GM18909 (cell line): ENCODE results near the gene DMRTB1.

ENCODE experiments used
- ATAC-seq: cut with Tn5 transposase; IDR thresholded peaks from one replicate; pipeline ENCODE4 v1.9.1; 2021; ENCODE audit warnings: mild to moderate bottlenecking; ENCODE audit not compliant: unreplicated experiment, poor library complexity

DMRTB1 gene

DNA sequence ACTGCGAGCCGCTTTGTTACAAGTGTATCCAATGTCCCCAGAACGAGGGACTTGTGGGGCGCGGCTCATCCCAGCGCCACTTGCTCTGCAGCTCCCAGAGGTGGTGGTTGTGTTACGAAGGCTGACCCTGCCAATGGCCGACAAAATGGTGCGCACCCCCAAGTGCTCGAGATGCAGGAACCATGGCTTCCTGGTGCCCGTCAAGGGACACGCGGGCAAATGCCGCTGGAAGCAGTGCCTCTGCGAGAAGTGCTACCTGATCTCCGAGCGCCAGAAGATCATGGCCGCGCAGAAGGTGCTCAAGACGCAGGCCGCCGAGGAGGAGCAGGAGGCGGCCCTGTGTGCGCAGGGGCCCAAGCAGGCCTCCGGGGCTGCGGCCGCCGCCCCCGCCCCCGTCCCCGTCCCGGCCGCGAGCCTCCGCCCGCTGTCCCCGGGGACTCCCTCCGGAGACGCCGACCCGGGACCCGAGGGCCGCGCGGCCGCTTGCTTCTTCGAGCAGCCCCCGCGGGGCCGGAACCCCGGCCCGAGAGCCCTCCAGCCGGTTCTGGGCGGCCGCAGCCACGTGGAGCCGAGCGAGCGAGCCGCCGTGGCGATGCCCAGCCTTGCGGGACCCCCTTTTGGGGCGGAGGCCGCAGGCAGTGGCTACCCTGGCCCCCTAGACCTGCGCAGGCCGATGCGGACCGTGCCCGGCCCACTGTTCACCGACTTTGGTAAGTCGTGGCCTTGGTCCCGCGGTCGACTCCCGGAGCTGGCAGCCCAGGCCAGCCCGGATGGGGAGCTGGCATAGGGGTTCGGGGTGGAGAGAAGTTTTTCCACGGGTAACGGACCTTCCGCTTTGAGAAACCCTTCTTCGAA lies at the start of gene DMRTB1:
Gene DMRTB1, plus strand, starts transcription at position 79 of the 855 bp plus-strand sequence. Its CDS starts 55 bp downstream, at position 134.
- ATAC-seq, result no peak

DNA sequence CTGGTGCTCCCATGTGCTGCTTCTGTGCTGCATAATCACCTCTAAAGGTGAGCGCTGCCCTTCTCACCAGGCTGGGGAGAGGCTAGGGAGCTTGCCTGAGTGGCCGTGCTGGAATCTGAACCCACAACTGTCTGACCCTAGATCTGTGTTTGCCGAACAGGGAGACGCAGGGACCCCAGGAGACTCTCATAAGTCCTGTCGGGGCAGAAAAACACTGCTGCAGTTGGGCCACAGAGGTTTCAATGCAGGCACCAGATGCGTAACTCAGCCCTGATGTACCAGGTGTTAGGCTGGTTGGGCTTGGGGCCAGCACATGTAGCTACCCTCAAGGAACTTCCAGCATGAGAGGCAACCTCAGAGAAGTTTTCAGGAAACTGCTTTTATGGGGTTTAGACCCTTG lies 49.5 kb upstream of the DMRTB1 start:
- ATAC-seq, result no peak

DNA sequence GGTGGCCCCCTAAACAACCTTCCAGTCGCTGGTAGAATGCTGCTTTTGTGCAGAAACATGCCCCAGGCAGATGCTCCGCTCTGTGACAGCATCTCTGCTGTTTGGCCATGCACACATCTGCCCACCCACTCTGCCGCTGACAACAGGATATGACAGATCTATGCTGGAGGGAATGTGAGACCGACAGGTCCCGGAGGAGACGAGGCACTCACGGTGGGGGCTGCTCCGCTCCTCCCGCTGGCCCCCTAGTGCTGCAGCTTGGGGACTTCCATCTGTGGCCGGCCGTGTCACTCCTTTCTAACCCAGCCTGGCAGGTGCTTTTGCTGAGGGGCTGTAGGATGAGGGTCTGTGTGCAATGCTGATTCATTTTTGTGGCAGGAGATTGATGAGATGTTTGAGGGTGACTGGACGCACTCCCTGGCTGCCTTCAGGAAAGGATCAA lies 49.1 kb upstream of the DMRTB1 start:
- ATAC-seq, result no peak

DNA sequence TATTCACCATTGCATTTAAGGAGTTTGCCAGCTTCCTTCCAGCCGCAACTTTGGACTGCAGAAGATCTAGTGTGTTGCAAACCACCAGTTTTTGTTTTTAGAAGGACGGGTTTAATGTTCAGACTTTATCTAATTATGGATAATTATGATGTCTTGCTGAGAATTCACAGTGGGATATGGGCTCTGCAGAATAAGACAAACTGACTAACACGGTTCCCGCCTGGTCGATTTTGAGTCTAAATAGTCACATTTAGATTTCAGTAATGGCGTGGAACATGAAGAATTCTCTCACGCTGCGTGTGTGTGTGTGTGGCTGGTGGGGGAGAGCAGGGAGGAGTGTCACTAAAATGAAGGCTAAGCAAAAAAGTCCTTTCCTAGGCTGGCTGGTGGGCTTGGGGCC lies 48.5 kb upstream of the DMRTB1 start:
- ATAC-seq, result no peak

DNA sequence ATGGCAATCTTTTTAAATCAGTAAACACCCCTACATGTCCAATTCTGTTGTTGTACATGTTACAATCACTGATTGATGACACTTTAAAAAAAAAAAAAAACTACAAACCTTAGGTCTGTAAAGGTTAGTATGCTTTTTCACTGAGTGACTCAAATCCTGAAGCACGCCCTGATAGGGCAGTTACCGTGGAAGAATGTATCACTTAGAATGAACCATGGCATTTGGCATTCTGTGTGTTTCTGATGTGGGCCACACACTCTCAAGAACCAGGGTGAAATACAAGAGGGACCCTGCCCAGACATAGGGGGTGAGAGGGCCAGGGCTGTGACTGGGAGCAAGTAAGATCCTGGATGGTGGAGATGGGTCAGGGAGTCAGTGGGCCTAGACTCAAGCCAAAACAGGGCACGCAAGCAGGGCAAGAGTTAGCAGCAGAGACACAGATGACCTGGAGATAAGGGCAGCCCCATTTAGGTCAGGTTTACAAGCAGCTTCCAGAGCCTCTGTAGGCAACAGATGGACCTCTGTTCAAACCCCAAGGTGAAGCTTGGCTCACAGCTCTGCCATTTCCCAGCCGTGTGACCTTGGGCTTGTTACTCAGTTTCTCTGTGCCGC lies 47.6 kb upstream of the DMRTB1 start:
- no peak for ATAC-seq

DNA sequence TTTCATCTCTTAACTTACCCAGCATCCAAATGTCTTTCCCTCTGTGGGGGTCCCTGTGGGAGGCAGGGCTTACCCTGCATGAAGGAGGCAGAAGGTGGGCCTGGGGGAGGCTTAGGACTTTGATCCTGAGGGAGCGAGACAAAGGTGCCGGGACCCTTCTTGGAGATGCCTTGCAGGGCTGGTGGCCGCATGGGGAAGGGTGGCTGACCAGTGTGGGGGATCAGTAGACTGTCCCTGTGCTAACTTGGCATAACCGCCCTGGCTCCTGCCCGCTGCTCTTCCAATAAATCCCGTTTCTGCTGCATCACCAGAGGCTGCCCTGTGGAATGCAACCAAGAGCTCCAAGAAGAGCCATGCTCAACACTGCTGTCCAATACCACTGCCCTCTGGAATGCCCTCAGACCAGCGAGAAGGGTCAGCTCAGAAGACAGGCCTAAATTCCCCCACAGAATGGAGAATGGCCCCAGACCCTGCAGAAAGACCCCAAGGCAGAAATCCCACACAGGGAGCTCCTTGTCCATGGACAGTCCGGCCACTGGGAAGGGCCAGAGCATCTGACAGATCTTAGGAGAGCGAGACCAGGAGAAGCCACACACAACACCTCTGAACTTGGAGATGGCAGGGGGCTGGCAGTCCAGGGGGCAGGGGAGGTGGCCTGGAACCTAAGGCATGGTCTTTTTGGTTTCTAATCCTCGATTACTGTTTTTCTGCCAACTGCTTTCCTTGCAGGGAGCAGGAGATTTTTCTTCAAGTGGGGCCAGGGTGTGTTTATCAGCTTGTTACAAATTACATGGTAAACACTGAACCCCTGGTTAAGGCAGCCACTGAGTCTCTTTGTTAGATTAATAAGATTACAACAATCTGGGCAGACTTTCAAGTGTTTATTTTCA lies 46.7 kb upstream of the DMRTB1 start:
- no peak for ATAC-seq

DNA sequence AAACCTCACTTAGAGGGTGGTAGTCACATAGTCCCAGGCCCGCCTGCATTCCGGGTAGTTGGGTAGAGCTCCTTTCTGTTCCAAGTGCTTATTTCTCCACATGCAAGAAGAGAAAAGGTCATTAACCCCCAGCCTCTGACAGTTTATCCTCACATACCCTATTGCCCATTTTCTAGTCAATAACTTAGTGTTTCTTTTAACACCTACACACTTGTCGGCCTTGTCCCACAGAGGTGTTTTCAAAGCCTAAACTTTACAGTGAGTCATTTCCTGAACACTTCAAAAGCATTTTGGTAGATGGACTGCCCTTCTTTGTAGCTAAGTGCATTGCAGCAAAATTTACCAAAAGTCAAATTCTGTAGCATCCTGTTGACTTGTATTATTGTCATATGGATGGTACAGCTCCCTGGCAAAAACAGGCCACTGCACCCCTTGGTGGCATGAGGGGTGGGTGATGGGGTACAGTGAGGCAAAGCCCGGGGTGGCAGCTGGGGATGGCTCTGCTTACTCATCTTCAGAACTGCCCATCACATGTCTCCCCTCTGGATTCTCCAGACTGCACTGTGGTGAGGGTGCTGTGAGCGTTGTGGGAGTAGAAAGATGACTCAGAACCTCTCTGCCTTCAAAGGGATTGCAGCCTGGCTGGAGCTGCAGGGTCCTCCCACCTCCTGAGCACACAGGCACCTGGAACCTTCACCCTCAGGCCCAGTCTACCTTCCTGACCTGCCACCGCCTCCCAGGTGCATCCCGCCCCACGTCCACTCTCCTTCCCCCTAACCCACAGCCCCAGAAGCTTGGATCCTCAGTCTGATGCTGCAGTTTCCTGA lies 45.8 kb upstream of the DMRTB1 start:
- no peak for ATAC-seq

DNA sequence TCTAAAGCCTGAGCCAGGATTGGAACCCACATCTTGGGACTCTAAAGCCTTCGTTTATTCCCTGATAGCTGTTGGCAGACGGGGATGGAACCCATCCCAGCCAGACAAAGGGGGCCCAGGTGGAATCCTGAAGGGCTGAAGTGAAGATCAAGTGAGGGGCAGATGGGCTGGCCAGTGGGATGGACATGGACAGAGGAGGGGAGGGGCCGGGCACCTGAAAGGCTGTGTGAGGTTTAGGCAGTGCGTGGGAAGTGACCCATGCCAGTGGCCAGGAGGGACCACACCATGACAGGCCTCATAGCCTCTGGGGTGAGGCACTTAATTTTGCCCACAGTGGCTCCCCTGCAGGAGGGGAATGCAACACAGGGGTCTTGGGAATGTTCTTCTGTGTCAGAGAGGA lies 44.6 kb upstream of the DMRTB1 start:
- ATAC-seq, result no peak

DNA sequence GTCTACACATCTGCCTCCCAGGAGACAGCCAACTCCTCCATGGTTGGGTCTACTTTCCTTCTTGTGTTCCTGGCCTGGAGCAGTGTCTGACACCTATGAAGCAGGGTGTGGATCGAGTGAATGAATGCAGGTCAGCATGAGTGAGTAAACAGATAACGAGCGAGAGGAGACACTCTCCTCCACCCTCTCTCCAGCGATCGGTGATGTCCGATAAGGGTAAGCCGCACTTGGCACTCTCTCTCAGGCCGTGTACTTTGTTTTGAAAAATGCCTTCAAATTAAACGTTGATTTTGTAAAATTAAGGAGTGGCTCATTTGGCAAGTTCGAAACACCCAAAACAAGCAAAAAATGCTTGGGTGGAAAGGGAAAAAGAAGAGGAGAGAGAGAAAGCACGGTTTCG lies 43.8 kb upstream of the DMRTB1 start:
- ATAC-seq, result no peak

DNA sequence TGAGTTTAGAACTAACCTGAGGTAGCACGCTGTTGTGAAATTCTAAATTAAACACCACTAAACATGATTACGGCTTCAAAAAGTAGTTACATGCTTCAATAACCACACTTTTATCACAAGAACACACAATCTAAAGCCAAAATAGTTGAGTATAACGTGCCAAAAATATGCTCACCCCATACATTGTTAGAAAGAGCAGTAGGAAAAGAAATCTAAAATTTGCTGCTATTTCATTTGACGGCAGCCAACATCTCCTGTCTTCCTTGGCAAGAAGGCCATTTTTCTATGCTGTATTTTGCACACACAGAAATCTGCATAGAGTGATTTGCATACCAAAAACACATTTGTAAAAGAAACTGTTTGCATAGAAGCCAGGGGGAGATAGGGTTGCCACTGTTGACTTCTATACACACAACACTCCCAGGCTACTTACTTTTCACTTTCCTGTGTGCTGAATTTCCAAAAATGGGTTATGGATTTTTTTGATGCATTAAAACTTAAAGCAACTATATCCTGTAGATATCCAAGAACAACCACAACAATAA lies 42.9 kb upstream of the DMRTB1 start:
- no peak for ATAC-seq

DNA sequence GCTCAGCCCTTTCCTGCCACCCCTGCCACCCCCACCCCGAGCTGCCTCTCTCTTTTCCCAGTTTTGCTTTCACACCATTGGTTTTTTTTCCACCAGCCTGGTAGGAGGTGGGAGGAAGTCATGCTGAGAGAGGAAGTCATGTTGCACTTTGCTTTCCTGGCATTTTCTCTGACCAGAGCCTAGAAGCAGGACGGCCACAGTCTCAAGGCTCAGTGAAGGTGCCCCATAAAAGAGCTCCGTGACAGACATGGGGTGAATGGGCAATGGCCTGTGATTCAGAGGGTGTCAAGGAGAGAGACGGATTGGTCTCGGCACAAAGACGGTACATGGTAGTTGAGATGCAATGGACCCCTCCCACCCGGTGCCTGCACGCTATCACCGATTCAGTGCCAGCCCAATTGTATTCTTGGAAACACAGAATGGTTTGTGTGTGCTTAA lies 42.1 kb upstream of the DMRTB1 start:
- no peak for ATAC-seq

DNA sequence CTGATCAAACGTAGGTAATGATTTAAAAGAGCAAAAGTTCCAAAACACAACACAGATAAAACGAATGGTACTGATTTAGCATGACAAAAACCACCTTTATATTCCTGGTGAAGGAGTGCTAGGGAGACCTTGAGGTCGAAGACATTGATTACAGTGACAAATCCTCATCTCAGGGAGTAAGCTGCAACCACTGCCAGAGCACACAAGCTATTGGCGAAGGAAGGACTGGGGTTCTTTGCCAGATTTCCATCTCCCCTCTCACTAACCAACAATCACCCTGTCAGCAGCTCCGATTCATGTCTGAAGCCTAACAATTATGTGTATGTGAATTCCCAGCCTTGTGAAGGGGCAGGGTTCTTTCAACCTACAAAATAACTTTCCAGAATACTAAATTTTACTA lies 40.2 kb upstream of the DMRTB1 start:
- no peak for ATAC-seq

DNA sequence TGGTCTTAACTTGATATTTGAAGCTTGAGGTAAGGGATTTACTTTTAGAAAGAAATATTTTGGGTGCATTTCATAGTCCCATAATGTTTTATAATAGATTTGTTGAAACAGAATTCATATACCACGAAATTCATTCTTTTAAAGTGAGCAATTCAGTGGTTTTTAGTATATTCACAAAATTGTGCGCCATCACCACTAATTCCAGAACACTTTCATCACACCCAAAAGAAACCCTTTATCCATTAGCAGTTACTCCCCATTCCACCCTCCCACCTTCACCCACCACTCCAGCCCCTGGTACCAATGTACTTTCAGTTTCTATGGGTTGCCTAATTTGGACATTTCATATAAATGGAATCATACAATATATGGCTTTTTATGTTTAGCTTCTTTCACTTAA lies 38.9 kb upstream of the DMRTB1 start:
- ATAC-seq, result no peak

DNA sequence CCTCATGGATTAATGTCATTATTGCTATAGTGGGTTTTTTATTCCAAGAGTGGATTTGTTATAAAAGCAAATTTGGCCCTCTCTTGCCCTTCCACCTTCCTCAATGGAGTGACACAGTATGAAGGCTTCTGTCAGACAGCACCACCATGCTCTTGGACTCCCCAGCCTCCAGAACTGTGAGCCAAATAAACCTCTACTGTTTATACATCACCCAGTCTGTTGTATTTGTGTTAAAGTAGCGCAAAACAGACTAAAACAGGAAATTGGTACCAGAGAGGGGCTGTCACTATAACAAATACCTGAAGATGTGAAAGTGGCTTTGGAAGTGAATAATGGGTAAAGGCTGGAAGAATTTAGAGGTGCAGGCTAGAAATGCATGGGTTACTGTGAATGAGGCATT lies 38.0 kb upstream of the DMRTB1 start:
- no peak for ATAC-seq

DNA sequence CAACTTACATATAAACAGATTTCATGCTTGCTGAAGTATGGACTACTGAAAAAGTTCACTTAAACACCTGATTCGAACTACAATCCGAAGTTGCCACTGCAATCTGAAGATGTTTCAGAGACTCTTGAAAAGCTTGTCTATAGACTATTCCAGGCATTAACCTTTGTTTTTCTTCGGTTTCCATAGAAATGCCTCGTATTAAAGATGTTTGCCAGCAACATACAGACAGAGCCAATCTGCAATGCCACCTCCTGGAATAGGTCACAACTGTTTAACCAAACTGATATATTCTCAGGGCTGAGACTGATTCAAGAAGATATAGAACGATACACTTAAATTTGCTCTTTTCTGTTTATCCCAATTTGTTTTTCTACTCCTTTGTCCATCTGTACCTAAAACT lies 28.9 kb upstream of the DMRTB1 start:
- no peak for ATAC-seq

DNA sequence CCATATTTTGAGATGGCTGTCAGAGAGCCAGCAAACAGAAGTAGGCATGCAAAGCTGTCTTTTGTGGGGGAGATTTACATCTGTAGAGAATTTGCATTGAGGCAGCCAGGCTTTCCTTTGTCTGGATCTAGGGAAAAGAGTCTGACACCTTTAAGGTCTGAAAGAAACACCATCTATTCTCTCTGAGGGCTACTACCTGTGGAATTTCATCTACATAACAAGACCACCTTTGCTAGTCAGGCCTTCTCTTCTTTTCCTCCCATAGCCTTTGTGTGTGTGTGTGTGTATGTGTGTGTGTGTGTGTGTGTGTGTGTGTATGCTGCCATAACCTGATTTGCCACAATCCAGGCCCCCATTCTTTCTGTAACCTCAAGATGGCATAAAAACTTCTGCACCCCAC lies 28.4 kb upstream of the DMRTB1 start:
- ATAC-seq, result no peak

DNA sequence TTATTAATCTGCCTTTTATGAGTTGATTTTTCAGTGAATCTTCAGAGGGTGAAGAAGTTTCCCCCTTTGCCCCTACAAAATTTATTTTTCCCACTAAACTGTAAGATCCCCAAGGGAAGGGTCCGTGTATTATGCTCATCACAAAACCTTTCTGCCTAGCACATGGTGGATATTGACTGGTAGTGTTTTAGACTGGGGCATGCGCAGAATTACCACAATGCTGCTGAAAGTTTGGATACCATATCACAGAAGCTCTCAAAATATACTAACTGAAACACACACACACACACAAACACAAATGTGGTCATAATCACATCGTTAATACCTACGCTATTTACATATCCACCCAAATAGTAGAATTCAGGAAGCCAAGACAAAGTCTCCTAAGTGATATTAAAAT lies 28.0 kb upstream of the DMRTB1 start:
- no peak for ATAC-seq

DNA sequence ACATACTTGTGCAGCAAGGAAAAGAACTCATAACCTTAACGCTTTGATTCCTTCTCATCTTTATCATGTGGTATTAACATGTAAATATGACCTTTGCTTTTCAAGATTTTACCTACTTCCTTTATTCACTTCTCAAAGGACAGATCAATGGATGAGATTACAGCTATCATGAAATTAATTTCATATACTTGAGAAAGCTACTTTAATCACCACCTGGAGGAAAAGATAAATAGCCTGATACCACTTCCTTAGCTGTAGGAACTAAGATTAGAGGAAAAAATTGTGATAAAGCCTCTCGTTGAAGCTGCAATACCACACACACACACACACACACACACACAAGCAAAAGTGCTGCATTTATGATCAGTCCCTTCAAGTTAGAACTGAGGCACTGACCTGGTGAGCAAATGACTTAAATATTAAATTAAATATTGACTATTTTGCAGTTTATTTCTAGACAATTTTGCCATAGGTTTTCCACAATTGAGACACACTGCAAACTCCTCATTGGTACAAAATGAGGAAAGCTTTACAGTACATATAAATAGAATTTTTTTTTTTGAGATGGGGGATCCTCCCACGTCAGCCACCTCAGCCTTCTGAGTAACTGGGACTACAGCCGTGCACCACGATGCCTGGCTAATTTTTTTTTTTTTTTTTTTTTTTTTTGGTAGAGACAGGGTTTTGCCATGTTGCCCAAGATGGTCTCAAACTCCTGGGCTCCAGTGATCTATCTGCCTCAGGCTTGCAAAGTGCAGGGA lies 27.2 kb upstream of the DMRTB1 start:
- ATAC-seq, result no peak

DNA sequence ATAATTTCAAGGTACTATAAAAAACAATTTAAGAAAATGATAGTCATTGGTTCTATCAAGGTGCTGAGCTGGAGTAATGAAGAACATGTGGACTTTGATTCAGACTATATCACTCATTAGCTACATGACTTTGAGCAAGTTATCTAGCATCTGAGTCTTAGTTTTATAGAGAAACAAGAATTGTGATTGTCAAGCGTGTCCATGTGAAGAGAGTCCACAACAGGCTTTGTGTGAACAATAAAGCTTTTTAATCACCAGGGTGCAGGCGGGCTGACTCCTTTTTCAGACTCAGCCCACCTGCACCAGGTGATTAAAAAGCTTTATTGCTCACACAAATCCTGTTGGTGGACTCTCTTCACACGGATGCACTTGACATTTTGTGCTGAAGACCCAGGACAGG lies 26.6 kb upstream of the DMRTB1 start:
- ATAC-seq, result no peak
